ENCODE measurements around the gene SLC4A3.
A peak's percentile ranks its signal among the peaks of the same experiment; 100 is the strongest.

Gene SLC4A3

GRCh38 chr2:219578811-219579613 lies 48.4 kb upstream of the SLC4A3 start:
- ChIA-PET CTCF (no interaction called here), POLR2A (no interaction called here)
- Histone ChIP-seq H3K9me3 (ENCODE audit: control insufficient read depth, insufficient read depth, low read depth, low read length) (no peaks in the 10 kb centered on the region), H3K36me3 (ENCODE audit: control insufficient read depth in 2 of 2, insufficient read depth in 1 of 2, low read length in 2 of 2) (no peaks in the 10 kb centered on the region), H3K4me1 (ENCODE audit: control insufficient read depth, insufficient read depth, low read length) (peaks cover 2% of the 10 kb centered on the region; the same call in 1 of the 2 replicates), H3K4me3 (ENCODE audit: low read depth, low read length) (no peak overlapping the region), H3K27ac (ENCODE audit: extremely low read depth, low read depth, low read length) (no peak overlapping the region)
- TF ChIP-seq ZNF335 (tag by site-specific recombination; conservative IDR thresholded peaks at IDR 0.05): peak; percentile 59
- TF ChIP-seq ZNF548 (tag by site-specific recombination; IDR thresholded peaks at IDR 0.05): no peak

- CTCF ChIA-PET: interaction anchor here (0.8 kb wide), 1 partner anchor 178 kb away, joined by 4 read pairs; no protein-coding TSS in a partner anchor
- H3K27ac ChIP-seq (ENCODE audit: extremely low read depth, low read depth, low read length): no peak overlapping the region
- POLR2A ChIA-PET: no interaction called here
- H3K4me3 ChIP-seq (ENCODE audit: low read depth, low read length): no peak overlapping the region
- TF ChIP-seq ZNF670 (tag by site-specific recombination; IDR thresholded peaks at IDR 0.05; ENCODE audit: low read depth) (no peak), ZFP41 (tag by site-specific recombination; IDR thresholded peaks at IDR 0.05; ENCODE audit: borderline replicate concordance) (no peak)
- H3K4me1 ChIP-seq (ENCODE audit: control insufficient read depth, insufficient read depth, low read length): peaks cover 2% of the 10 kb centered on the region; the same call in 1 of the 2 replicates
- H3K9me3 ChIP-seq (ENCODE audit: control insufficient read depth, insufficient read depth, low read depth, low read length): no peaks in the 10 kb centered on the region
- H3K36me3 ChIP-seq (ENCODE audit: control insufficient read depth in 2 of 2, insufficient read depth in 1 of 2, low read length in 2 of 2): no peaks in the 10 kb centered on the region
These were observed 46.1 kb upstream of the SLC4A3 start for GRCh38 chr2:219581346-219581745.

- Histone ChIP-seq H3K27ac (ENCODE audit: extremely low read depth, low read depth, low read length) (no peak overlapping the region), H3K9me3 (ENCODE audit: control insufficient read depth, insufficient read depth, low read depth, low read length) (no peaks in the 10 kb centered on the region), H3K4me3 (ENCODE audit: low read depth, low read length) (no peak overlapping the region), H3K36me3 (ENCODE audit: control insufficient read depth in 2 of 2, insufficient read depth in 1 of 2, low read length in 2 of 2) (no peaks in the 10 kb centered on the region), H3K4me1 (ENCODE audit: control insufficient read depth, insufficient read depth, low read length) (peaks cover 6% of the 10 kb centered on the region)
- ChIA-PET CTCF (interaction anchor here (0.7 kb wide), 1 partner anchor 49 kb away, joined by 4 read pairs; no protein-coding TSS in a partner anchor), POLR2A (interaction anchor here (0.6 kb wide), 1 partner anchor 9 kb away, joined by 7 read pairs; no protein-coding TSS in a partner anchor)
- no peak for TF ChIP-seq PATZ1 (tag by site-specific recombination; IDR thresholded peaks at IDR 0.05)
- no peak for TF ChIP-seq ZIC2 (tag by site-specific recombination; IDR thresholded peaks at IDR 0.05)
- no peak for TF ChIP-seq ZNF23 (tag by site-specific recombination; IDR thresholded peaks at IDR 0.05; ENCODE audit: borderline replicate concordance)
- no peak for TF ChIP-seq GFI1B (tag by site-specific recombination; IDR thresholded peaks at IDR 0.05)
- no peak for TF ChIP-seq ZNF174 (tag by site-specific recombination; IDR thresholded peaks at IDR 0.05)
- no peak for TF ChIP-seq ZBTB7A (tag by site-specific recombination; IDR thresholded peaks at IDR 0.05; ENCODE audit: low read depth)
- no peak for TF ChIP-seq ZNF530 (tag by site-specific recombination; IDR thresholded peaks at IDR 0.05; ENCODE audit: low read depth)
- TF ChIP-seq ZNF24 (tag by site-specific recombination; IDR thresholded peaks at IDR 0.05): no peak
- TF ChIP-seq MEIS1 (CRISPR knock-in tag; IDR thresholded peaks at IDR 0.05; ENCODE audit: borderline replicate concordance): no peak
- no peak for TF ChIP-seq ZNF48 (tag by site-specific recombination; IDR thresholded peaks at IDR 0.05)
- no peak for TF ChIP-seq ZFP37 (tag by site-specific recombination; IDR thresholded peaks at IDR 0.05)
- no peak for TF ChIP-seq SCRT2 (tag by site-specific recombination; IDR thresholded peaks at IDR 0.05)
- TF ChIP-seq ZNF311 (tag by site-specific recombination; IDR thresholded peaks at IDR 0.05; ENCODE audit: borderline replicate concordance): no peak
- no peak for TF ChIP-seq ZNF426 (tag by site-specific recombination; IDR thresholded peaks at IDR 0.05)
- no peak for TF ChIP-seq SALL2 (tag by site-specific recombination; IDR thresholded peaks at IDR 0.05; ENCODE audit: borderline replicate concordance)
- no peak for TF ChIP-seq ZNF776 (tag by site-specific recombination; IDR thresholded peaks at IDR 0.05; ENCODE audit: borderline replicate concordance)
- no peak for TF ChIP-seq ZNF843 (tag by site-specific recombination; IDR thresholded peaks at IDR 0.05)
- no peak for TF ChIP-seq MYNN (tag by site-specific recombination; IDR thresholded peaks at IDR 0.05; ENCODE audit: borderline replicate concordance)
These were observed 36.3 kb upstream of the SLC4A3 start for GRCh38 chr2:219591091-219591490.

Data from HEK293 (cell line).